GM19463 (cell line): ENCODE data around the gene GFI1.
A peak's percentile ranks its signal among the peaks of the same experiment; 100 is the strongest.
"Not testable (repeated sequence)": the region's sequence is repeated elsewhere in the genome, so short reads cannot be mapped to it uniquely, and the experiment has no call there.

Source experiments
- ATAC-seq: cut with Tn5 transposase; IDR thresholded peaks from one replicate; pipeline ENCODE4 v1.9.1; 2021; ENCODE audit warnings: mild to moderate bottlenecking, moderate library complexity; ENCODE audit not compliant: unreplicated experiment

GFI1 gene

DNA sequence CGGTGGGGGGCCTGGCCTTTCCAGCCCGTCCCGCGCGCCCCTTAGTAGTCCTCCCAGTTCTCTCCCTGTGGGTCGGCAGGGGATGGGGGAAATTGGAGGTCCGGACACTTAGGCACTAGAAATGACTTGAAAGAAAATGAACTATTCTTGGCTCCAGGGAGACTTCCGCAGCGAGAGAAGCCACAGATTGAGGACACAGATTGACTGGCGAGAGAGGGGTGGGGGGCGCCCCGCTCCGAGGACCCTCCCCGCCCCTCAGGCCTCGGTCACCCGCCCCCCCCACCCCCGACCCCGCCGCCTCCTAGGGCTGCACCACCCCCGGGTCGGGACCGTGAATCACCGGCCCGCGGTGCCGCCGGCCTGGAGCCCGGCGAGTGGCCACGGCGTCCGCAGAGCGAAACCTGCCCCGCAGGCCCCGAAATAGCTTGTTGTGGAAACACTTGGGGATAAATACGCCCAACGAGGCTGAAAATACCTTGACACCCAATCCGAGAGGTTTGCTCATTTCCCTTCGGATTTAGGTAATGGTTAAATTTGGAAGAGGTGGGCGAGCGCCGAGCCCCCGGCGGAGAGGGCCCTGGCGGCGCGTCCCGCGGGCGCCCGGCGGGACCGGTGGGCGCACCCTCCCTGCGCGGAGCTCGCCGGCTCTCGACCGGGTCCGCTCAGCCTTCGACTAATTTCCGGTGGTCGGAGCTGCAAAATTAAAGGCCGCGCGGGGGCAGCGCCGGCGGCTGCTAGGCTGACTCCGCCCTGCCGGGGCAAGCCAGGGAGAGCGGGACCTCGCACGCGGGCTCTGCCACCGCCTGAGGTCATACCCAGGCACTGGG is at the start of gene GFI1:
TSS of gene GFI1 (minus strand) at position 675 of the 827 bp plus-strand sequence. CDS start 3,438 bp downstream, outside the sequence.
- ATAC-seq = peak; percentile 31

DNA sequence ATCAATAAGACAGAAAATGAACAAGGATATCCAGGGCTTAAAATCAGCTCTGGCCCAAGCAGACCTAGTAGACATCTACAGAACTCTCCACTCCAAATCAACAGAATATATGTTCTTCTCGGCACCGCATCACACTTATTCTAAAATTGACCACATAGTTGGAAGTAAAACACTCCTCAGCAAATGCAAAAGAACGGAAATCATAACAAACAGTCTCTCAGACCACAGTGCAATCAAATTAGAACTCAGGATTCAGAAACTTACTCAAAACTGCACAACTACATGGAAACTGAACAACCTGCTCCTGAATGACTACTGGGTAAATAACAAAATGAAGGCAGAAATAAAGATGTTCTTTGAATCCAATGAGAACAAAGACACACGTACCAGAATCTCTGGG is 45.6 kb upstream of the GFI1 start:
- not testable (repeated sequence) for ATAC-seq

GRCh38 chr1:92531939-92532338 is 45.2 kb upstream of the GFI1 start:
- ATAC-seq = not testable (repeated sequence)

GRCh38 chr1:92527670-92528069 is 40.9 kb upstream of the GFI1 start:
- no peak for ATAC-seq

- ATAC-seq = not testable (repeated sequence)
Measured at GRCh38 chr1:92524944-92525590, 38.3 kb upstream of the GFI1 start.

DNA sequence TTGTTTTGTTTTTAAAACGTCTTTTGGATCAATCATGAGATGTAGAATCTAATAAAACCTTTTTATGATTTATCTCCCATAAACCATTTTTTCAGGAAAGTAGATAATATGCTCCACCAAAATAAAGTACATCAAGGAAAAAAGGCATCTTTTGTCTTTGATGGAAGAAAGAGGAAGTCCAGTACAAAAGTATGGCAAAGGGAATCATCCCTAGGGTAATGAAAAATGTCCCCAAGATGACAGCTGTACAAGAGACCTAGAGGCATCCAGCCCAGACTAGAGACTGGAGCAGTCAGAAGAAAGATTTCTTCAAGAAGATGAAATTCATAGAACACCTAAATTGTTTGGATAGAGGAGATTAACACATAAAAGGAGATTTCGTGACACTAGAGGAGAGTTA is 32.3 kb upstream of the GFI1 start:
- no peak for ATAC-seq

DNA sequence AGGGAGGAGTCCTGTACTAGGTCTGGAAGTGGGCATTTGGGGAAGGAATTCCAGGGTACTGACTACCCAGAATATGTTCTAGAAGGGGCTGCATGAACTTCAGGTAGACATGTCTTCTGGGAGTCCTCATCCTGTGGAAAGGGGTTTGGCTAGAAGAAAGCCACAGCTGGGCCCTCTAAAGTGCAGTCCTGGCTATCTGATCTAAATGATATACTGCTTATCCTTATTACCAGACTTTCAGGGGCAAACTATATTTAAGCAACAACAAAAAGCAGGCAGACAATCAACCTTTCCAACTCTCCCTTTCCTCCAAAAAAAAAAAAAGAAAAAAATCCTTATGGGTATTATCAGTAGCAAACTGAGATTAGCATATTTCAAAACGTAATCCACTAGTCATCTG is 29.8 kb upstream of the GFI1 start:
- no peak for ATAC-seq

- ATAC-seq = no peak
Measured at GRCh38 chr1:92515796-92516201, 29.1 kb upstream of the GFI1 start.

DNA sequence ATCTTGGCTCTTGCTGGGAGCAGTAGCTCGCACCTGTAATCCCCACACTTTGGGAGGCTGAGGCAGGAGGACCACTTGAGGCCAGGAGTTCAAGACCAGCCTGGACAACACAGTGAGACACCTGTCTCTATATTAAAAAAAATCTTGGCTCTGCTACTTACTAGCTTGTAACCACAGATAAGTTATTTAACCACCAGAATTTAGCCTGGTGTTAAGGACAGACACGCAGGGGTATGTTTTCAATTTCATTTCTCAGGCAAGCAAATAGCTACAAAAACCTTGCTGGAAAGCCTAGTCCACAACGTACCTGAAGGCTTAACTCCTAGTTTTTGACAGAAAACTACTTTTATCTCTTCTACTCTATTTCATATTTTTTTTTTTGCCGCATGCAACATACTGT is 24.8 kb upstream of the GFI1 start:
- ATAC-seq = peak; percentile 90

DNA sequence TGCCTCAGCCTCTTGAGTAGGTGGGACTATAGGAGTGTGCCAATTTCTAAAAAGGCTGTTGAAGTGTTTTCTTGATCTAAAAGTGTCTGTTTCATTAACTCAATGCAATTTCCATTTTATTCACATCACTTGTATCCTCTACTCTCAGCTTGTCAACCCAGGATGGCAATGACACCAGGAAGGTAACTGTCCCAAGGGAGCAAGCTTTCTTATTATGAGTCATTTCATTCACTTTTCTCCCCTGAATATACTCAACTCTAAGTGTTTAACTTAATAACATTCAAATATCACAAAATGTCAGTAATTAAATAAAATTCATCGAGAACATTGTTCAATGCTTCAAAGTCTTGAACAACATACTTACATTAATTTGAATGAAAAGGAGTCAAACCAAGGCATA is 22.9 kb upstream of the GFI1 start:
- ATAC-seq = peak; percentile 52

- ATAC-seq = no peak
Measured at GRCh38 chr1:92505015-92505692, 18.4 kb upstream of the GFI1 start.

DNA sequence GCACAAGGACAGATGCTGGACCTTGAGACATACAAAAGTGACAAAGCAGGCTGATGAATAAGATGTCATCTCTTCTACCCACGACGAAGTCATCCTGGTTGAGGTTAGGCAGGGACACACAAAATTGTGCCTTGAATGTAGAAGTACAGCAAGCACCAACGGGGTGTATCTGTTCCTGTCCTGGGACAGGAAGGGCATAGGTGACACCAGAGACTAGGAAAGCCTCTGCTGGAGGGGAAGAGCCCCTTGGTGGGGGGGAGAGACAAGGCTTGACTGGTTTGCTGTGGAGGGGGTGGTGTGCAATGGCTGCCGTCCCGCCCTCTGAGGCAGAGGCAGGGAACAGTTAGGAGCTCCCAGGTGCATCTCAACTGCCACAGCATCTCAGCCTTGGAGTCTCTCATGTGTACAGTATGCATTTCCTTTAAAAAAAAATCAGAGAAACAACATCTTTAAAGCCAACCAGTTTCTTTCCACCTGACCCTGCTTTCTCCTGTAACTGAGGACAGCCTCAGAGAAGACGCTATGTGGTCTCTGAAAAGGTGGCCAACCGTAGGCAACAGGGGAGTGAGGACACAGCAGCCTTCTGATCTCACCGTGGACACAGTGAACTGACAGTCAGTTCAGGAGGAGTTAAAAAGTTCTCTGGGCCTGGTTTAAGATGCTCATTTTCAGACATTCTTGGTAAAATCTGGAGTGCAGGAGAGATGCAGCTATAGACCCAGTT is 17.7 kb upstream of the GFI1 start:
- no peak for ATAC-seq

- ATAC-seq = no peak
Measured at GRCh38 chr1:92503926-92504285, 17.2 kb upstream of the GFI1 start.

DNA sequence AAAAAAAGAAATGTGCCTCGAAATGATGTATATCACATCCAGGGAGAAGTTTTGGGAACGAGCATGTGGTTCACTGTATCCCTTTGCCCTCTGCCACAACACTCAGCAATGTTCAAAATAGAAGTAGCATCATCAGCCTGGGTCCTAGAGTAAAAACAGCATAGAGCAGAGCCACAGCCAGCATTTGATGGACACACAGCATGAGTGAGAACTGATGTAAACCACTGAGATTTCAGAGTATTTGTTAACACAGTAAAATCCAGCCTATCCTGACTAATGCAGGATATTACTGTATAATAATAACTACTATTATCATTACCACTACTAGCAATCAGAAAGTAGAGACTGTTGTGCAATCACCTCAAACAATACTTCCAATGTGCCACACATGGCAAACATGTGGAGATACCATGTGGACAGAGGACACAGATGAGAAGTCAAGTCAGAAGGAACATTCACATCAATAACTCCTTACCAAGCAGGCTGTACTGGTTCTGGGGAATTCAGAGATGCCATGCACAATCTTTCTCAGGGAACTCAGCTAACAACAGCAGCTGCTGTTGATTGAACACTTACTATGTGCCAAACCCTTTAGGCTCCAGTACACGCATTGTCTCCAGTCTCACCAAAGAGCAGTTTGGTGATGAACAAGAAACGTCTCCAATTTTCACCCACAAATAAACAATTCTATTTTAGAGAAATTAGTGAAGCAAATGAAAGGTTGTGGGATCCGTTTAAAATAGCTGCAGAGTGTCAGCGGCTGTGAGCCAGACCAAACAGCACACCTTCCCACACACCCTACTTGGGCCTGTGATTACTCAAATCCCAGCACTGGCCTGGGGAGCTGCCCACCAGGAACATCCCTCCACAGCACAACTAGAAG is 16.6 kb upstream of the GFI1 start:
- peak; percentile 39 for ATAC-seq

DNA sequence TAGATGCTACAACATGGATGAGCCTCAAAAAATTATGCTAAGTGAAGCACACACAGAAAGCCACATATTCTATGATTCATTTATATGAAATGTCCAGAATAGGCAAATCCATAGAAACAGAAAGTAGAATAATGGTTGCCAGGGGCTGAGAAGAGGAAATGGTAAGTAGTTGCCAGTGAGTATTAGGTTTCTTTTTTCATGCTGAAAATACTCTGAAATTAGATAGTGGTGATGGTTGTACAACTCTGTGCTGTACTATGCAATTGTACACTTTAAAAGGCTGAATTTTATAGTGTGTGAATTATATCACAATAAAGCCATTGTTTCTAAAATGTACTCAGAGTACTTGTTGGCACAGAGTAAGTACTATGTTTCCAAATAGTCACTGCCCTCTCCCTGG is 15.5 kb upstream of the GFI1 start:
- ATAC-seq = peak; percentile 62

- no peak for ATAC-seq
Measured at GRCh38 chr1:92500552-92500951, 13.8 kb upstream of the GFI1 start.

GRCh38 chr1:92495392-92496063 is 8.8 kb upstream of the GFI1 start:
- no peak for ATAC-seq

DNA sequence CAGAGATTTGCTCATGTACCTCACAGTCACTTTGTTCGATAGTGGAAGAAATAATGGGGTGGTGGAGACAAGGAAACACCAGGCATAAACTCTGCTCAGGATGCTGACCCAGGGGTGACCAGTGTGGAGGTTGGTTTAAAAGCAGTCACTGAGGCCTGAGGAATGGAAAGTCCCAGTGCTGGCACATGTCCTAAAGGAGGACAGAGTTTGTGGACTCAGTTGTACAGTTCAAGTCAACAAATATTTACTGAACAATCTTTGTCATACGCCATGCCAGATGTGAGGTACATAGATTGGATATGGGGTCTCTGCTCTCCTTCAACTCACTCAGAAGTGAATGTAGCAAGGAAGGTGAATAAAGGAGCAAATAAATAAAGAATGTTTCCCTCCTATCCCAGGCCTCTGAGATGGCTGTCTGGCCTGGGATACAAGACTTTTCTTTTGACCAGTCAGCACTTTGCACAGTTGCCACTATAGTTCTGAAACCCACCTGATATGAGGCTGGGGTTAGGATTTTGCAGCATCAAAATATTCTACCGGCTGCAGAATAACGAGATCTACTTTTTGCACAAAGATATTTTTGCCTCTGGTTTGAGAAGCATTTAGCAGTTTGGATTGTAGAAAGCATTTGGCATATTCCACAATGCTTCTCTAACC is 7.9 kb upstream of the GFI1 start:
- no peak for ATAC-seq

GRCh38 chr1:92493139-92493538 is 6.4 kb upstream of the GFI1 start:
- ATAC-seq = no peak
